ENCODE results near the gene CDH4.

Gene CDH4

DNA sequence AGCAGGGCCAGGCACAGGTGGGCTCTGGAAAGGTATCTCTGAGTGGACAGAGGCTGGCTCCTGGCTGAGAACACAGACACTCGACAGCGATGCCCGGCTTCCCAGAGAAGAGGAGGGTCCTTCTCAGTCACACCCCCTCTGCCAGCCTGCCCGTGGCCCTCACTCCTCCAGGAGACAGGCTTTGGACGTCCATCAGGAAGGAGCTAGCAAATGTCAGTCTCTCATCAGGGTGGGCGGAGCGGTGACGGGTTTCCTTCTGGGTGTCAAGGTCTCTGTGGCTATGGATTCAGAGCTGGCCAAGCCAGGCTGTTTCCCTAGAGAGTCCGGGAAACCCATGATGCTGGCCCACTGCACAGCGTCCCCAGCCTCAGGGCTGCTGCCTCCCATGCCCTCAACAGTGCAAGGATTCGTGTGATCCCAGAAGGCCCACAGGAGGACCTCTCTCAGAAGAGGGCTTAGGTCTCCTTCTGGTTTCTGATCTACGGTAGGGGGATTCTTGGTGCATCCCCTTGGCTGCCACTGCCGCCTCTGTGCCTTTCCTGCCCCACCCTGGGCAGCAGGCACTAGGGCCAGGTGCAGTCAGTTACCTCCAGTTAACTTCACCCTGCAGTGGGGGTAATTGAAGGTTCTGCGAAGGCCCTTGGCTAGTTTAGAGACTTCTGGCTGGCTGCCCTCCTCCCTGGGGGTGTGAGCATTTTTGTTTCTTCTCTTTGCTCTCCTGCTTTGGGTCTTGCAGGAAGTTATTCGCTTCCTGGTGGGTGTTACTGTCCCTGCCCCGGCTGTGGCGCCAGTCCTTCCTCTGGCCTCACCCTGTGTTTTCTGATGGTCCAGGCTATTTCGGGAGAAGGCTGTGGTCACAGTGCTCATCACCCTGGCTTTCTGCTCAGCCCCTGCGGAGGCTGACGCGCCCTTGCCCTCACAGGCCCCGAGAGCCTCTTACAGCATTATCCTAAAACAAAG lies 80.2 kb downstream of the CDH4 start:
- DNase-seq: no peak

DNA sequence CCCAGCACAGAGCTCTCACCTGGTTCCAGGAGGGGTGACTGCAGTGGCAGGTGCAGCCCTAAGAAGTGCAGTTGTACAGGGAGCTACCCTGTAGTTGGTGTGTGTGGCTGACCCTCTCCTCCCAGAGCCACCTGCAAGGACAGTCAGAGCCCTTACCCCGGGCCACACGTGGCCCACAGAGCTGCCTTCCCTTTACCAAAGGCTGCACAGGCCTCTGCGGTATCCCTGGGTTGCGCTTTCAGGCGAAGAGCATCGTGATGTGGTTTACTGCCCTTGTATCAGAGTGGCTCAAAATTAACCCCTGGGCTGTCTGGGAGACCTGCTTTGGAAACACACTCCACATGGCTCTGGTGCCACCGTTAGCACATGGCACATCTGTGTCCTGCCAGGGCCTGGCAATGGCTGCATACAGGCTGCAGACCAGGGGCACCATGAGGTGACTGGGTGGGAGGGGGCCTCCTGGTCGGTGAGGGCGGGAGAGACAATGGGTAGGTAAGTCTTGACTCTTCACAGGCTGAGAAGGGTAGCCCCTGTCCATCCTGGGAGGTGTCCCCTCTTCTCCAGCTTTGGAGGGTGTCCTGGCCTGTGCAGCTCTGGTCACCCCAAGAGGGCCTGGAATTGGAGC lies 81.5 kb downstream of the CDH4 start:
- DNase-seq: no peak

DNA sequence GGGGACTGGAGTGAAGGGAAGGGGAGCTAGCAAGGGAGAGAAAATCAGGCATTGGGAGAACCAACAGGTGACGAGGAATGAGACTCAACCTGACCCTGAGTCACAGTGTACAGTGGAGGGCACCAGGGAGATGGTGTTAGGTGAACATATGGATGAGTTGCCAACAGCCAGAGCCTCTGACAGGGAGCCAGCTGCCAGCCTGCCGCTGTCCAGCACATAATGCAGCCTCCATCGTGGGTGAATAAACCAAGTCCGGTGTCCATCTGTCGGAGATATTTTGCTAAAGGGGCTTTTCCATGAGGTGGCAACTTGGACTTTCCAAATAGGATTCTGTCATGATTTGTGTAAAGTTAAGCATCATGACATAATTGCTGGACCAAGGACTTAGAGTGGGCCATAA lies 88.1 kb downstream of the CDH4 start:
- no peak for DNase-seq

DNA sequence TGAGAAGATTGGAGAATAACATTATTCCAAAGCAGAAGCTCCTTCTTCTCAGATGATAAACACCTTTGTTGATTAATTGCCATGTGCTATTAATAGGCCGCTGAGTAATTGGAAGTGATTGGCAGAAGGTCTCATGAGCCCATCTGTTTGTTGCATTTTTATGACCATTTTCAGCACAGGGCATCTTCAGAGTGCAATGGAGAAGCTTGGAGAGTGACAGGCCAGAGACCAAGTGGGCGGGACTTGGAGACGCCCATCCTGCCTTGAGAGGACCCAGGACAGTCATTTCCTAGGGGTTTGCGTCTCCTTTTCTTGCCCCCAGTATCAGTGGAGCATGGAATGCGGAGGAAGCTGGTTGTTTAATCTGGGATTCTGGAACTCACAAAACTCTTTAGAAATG lies 89.5 kb downstream of the CDH4 start:
- no peak for DNase-seq

DNA sequence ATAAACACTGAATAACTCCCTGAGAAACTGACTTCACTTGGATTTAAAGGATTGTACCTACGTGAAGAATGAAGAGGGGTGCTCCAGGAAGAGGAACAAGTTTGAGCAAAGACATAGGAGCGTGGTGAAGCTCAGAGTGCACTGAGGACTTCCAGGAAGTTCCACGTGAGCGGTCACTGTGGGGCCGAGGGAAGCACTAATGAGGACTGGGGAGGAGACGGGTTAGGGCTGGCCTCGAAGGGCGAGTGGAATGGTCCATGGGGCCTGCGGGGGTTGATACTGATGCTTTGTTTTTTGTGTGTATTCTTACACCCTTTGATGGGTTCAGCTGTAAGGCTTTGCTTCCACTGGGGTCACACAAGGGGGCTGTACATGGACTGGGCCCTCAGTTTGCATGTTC lies 91.9 kb downstream of the CDH4 start:
- no peak for DNase-seq

DNA sequence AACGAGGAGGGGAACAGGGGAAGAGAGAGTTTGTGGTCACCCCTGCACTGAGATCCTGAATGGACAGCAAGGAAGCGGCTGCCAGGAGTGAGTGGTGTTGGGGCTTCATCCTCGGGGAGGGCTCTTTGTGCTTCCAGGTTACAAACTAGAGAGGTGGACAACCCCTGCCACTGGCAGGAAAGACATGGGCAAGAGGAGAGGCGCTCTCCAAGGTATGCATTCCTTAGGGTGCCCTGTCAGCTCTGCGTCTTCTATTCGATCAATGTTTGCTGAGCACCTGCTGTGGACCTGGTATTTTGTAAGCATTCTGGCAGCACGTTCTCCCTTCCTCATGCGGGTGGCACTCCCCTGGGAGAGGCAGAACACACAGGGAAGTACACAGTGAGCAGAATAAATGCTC lies 93.6 kb downstream of the CDH4 start:
- DNase-seq: no peak

DNA sequence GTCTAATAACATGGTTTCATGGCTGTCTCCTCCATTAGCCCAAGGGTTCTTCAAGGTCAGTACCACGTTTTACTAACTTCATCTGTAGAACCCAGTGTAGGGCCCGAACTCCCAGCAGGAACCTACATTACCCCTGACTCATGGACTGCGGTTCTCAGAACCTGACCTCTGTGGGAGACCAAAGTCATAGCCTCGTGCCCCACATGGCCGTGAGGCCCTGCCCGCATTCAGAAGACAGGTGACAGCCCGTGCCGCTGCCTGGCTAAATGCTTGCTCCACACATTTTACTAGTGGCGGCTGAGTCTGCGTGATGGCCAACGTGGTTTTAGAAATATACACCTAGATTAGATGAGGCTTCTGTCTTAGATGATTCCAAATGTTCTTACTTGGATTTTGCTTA lies 94.9 kb downstream of the CDH4 start:
- no peak for DNase-seq

DNA sequence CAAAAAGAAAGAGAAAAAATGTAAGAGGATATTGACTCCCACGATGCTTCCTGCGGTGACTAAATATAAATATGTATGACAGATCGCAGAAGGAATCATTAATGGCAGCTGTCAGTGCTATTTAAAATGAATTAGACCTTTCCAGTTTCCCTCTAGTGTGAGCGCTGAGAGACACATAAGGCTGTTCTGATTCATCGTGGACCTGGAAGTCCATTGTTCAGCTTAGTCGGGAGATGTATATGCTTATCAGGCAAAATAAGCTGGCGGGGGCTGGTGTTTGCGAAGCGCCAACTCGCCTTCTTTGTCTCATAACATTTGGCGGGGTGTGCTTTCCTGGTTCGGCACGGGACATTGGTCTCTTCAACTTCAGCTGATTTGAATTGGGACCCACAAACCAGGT lies 95.4 kb downstream of the CDH4 start:
- no peak for DNase-seq

DNA sequence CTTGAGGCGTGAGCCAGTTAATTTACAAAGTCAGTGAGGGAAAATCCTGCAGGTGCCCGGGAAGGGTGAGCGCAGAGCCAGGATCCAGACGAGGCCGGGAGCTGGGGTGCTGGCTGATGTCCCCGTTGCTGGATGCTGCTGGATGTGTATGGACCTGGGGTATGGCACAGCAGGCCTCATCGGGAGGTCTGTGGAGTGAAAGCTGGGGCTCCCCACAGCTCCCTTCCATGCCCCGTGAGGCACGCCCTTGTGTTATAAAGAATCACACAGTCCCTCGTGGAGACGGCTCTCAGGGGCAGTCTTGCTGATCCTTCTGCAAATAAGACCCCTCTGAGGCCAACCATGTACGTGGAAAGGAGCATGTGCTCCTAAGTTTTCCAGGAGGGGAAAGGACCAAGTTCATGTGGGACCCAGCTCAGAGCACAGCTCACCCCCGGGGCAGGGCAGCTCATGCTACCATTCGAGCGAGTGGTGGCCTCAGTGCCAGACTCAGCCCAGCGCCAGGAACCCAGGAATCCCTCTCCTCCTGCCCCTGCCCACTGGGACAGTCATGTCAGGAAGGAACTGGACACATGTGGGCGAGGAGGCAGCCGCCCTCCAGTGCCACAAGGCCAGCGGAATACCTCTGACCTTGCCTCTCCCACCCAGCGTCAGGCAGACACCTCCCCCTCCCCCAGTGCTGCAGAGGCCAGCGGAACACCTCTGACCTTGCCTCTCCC lies 97.5 kb downstream of the CDH4 start:
- no peak for DNase-seq

DNA sequence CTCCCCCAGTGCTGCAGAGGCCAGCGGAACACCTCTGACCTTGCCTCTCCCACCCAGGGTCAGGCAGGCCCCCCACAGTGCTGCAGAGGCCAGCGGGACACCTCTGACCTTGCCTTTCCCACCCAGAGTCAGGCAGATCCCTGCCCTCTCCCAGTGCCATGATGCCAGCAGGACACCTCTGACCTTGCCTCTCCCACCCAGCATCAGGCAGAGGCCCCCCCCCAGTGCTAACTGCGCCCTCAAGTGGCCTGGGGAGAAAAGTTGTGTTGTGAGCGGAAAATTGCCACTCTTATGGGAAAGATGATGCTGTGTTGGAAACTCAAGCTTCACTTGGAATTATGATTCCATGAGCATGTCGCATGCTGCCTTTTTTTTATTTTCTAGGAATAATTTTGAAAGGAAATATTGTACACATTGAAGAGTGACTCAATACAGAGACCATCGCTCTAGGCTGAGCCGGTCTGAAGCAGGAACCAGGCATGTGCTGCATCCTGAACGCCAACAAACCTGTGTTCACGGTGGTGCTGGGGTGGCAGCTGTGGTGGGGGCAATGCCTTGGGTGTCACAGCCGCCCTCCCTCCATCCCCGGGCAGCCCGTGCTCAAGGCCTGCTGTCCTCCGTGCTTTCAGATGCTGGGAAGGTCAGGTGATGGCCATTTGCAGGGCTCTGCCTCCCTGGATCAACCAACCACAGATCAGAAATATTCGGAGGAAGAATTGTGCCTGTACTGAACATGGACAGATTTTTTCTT lies 98.6 kb downstream of the CDH4 start:
- DNase-seq: no peak

DNA sequence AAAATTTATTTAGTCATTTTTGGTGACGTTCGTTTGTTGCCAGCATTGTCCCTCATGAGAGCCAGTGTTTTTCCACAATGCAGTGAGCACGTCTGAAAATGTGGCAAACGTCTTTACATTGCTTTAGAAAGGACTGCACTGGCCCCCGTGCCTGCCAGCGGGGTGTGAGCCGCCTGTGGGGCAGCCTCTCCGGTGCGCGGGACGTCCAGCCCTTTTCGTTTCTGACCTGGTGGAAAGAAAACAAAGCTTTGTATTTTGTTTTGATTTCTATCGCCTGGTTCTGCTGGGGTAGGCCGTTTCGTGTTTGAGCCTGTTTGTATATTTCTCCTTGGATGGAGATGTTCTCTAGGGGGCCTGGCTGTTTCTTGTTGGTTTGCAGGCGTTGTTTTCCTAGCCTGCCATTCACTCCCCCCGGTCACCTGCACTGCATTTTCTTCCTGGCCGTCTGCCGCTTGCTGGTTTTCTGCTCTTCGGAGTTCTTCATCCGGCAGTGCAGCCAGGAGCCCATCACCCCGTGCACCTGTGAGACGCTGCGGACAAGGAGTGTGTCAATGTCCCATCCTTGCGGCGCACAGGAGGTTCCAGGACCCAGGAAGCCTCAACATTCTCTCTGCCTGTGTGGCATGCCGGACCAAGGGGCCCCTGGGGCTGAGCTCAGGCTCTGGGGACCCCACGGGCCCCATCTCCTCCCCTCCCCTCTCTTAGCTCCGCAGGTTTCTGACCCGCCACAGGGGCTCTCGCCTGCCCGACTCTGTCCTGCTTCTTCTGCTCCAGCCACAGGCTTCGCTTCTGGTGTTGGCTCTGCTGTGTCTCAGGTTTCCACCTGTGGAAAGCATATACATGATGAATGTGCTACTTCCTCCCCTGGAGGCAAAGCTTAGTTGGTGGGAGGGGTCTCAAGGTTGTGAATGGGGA lies 100.5 kb downstream of the CDH4 start:
- DNase-seq: no peak

DNA sequence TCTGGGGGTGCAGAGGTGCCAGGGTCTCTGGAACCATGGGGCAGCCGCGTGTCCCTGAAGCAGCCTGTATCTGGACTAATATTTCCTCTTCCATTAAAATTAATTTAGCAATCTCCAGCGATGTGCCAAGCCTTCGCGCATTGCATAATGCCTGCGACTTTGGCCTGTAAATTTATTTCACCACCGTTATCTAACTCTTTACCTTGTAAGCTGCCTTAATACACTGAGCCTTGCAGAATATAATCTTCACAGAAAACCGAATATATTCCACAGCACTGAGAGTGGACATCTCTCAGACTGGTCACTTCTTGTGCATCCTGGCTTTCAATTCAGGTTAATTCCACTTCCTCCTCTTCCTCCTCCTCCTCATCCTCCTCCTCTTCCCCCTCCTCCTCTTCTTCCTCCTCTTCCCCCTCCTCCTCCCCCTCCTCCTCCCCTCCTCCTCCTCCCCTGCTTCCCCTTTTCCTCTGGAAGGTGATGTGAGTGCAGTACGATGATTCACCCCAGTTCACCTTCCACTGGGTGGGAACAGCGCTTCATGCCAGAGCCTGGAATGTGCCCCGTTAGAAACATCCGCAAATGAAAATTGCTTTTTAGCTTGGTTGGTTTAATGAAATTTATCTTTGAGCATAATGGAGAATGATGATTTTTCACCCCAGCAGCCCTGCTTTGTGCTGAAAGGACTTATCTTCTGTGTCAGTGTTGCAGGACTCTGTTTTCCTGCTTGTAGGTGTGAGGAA lies 101.4 kb downstream of the CDH4 start:
- no peak for DNase-seq

DNA sequence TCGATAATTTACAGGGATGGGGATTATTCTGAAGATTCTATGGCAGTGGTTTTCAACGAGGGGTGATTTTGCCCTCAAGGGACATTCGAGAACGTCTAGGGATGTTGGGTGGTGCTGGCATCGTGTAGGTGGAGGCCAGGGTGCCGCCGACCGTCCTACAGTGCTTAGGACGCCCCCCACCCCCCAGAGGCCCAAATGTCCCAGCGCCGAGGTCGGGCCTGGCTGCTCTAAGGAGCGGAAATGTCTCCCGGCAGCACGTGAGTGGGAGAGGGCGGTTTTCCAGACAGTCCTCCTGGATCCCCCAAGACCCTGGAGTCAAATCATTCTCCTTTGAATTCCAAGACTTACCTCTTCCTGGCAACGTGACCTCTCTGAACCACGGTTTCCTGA lies 101.9 kb downstream of the CDH4 start:
- DNase-seq: no peak

DNA sequence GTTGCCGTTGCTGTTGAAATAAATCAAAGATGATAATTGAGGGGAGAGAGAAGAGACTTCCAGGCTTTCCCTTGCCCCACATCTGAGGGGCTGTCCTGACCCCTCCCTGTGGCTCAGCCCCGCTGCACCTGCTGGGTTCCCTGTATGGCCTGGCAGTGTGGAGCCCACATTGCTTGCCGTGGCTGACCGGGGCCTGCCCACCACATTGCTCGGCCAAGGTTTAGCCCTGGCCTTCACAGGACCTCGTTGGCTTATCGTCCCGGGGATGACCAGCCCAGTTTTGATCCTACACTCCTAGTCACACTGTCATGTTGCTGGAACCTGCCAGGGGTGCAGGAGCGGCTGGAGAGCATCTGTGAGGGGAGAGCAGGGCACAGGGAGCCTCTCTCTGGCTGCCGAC lies 102.4 kb downstream of the CDH4 start:
- no peak for DNase-seq

DNA sequence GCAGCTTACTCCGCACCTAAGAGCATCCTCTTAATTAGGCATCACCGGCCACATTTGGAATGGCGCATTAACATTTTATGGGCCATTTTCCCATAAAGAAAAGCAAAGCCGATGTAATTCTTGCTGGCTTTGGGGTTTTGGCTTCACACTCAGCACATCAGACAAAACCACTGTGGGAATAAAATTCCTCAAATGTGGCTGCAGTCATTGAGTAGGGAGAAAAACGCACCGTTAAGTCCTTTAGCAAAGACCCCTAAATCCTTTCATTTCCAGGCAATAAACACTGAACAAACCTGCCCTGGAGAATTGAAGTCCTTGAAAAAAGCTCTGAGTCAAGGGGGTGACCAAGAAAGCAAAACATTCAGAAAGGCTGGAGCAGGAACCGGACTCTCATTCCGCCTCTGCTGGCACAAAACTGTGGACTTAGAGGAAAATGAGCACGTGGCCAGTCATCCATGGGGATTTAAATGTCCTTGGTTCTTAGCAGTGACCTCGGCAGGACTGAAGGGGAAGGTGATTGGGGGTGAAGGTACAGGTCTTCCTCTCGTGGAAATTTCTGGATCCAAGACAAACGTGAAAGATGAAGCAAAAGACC lies 102.9 kb downstream of the CDH4 start:
- DNase-seq: no peak

DNA sequence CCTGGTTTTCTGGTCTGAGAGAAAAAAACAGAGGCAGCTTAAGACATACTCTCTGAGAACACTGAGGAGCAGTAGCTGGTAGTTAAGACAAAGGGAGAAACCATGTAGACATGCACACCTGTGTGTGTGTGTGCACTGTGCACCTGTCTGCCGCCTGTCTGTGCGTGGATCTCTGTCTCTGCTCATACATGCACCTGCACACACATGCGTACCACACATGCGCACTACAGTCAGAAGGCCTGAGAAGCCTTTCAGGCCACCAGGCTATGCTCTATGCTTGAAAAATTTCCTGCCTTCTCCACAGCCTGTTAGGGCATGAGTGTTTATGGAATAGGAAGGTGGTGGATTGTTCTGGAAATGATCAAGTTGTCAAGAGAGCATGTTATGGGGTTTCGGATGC lies 103.5 kb downstream of the CDH4 start:
- DNase-seq: no peak

DNA sequence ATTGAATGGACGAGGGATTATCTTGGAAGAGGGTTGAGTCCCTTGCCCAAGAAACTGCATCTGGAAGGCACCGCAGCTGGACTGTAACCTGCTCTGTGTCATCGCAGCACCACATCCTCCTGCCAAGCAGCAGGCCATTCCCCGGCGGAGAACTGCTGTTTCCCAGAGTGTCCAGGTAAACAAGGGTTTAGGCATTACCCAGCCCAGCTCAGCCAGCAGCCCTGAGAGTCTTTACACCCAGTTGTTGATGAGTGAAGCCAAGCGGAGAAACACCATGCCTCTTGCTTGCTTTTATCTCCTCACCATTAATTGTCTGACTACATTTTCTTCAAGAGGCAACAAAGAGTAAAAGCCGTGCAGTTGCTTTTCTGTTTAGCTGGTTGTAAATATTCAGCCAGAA lies 104.1 kb downstream of the CDH4 start:
- no peak for DNase-seq

DNA sequence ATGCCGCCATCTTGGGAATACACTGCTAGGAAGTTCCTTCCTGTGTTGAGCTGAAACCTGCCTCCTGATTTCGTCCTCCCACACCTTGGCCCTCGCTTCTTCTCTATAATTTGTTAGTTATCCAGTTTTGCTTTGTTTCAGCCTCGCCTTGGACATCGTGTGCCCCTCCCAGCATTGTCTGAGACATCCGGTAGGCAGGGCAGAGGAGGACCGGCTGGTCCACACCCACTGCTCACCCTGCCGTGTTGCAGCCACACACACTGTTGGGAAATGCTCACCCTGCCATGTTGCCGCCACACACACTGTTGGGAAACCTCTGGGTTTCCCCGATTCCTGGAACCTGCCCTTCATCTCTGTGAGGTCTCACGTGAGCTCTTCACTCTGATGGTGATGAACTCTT lies 105.1 kb downstream of the CDH4 start:
- DNase-seq: no peak

DNA sequence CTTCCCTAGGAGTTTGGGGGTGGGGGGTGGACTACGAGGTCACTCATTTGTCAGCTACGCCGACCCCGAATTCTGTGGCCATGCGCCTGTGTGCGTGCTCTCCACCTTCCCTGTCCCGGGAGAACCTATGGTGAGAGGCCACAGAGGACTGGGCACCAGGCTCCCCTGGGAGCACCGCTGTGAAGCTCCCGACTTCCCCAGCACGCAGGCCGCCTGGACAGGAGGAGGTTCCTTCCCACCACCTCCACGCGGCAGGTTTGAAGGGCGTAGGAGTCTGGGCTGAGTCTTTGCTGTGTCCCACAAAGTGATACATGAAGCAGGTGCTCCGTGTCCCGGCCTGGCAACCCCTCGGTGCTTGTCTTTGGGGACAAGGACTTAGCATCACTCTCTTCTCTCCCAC lies 107.2 kb downstream of the CDH4 start:
- no peak for DNase-seq

DNA sequence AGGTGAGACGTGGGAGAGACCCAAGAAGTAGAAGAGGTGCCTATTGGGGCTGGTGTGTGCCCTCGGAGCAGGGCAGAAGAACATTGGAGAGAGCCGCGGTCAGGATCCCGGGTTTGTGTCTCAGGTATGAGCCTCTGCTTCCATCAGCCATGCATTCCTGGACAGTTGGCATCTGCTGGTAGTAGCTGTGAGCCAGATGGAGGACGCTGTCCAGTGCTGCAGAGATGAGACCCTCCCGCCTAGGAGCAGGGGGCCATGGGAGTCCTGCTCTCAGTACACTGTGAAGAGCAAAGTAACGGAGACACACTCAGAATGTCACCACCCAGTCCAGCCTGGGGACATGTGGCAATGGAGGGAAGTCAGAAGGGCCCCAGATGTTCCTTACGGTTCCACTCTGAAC lies 108.2 kb downstream of the CDH4 start:
- DNase-seq: no peak

DNA sequence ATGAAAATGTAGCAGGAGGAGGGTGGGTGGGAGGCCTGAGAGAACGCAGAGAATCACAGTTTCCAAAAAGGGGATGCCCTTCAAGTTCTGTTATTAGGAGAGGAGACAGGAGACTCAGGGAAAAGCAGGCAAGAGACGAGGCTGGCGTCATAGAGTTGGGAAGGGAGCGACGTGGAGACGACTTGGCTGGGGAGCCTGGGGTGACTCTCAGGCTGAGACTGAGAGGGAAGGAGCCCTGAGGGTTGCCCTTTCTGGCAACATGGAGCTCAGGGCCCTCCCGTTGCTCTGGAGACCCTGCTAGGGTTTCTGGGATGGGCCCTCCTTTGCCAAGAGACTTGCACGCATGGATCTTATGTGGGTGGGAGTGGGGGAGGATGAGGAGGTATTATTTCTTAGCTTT lies 108.9 kb downstream of the CDH4 start:
- DNase-seq: no peak

All from CD4-positive, alpha-beta T cell treated with Interleukin-15 for 1 hour (primary cell).